Ascending aorta (tissue), 2 donors: ENCODE results near the gene CREM. TPM values are rescaled to one million over a fixed set of nuclear protein-coding genes. Genes with fewer than 3 reads are reported as not detected.
"Not testable (repeated sequence)": the region's sequence is repeated elsewhere in the genome, so short reads cannot be mapped to it uniquely, and the experiment has no call there.

Experiments used
- DNase-seq, 2 donors: peaks; one replicate each; pipeline ENCODE4 v3.0.0-alpha.2; 2019; ENCODE audit warnings: low spot score in 2 of 2
- H3K27ac ChIP-seq, 2 donors: fragments of 200-600 bp; sonication (generic); one replicate each; pipeline ENCODE4 v1.5.1; 2016 to 2017; ENCODE audit warnings: mild to moderate bottlenecking in 1 of 2
- H3K27me3 ChIP-seq: fragments of 200-600 bp; sonication (generic); one replicate; pipeline ENCODE4 v1.5.1; 2017
- H3K36me3 ChIP-seq, 2 donors: fragments of 200-600 bp; sonication (generic); one replicate each; pipeline ENCODE4 v1.5.1; 2016
- H3K4me1 ChIP-seq, 2 donors: fragments of 200-600 bp; sonication (generic); one replicate each; pipeline ENCODE4 v1.5.1; 2016 to 2017; ENCODE audit warnings: mild to moderate bottlenecking in 1 of 2
- H3K4me3 ChIP-seq, 2 donors: fragments of 200-600 bp; sonication (generic); one replicate each; pipeline ENCODE4 v1.5.1; 2016 to 2017; ENCODE audit warnings: mild to moderate bottlenecking in 1 of 2
- H3K9me3 ChIP-seq, 2 donors: fragments of 200-600 bp; sonication (generic); one replicate each; pipeline ENCODE4 v1.5.1; 2016
- intact Hi-C: fragments of 100-400 bp; cut with DNase I; formaldehyde crosslinking; loops from one replicate; pipeline ENCODE4 v1.15.1; 2023
- total RNA-seq: library from RNA; depleted of rRNA; stranded (reverse); fragments of >200 nt; gene quantifications from one replicate; pipeline ENCODE4 v1.1.0, GENCODE V29; 2016
- TF ChIP-seq, protein P1 (sequence below), 3 experiments: fragments of 200-600 bp in 2 of 3; fragments of 450-650 bp in 1 of 3; sonication (generic) in 2 of 3; IDR thresholded peaks; one replicate each; pipeline ENCODE4 v1.5.1; 2016 to 2019; ENCODE audit warnings: antibody characterized with exemption in 3 of 3, mild to moderate bottlenecking in 1 of 3, moderate library complexity in 1 of 3

CREM gene
- total RNA-seq: 14.9 TPM

- H3K27ac ChIP-seq: peak within 1 kb of the TSS; percentile 99 to 100
- H3K36me3 ChIP-seq: no peaks in the 10 kb centered on the region
- peak within 1 kb of the TSS; percentile 68 to 93 for H3K4me3 ChIP-seq
- intact Hi-C loops: loop anchor here (1.0 to 10.0 kb wide), 5 partner anchors 36 to 516 kb away; partner anchors contain the start of genes CCNY, CUL2 and FZD8
- TF ChIP-seq, protein P1, sequence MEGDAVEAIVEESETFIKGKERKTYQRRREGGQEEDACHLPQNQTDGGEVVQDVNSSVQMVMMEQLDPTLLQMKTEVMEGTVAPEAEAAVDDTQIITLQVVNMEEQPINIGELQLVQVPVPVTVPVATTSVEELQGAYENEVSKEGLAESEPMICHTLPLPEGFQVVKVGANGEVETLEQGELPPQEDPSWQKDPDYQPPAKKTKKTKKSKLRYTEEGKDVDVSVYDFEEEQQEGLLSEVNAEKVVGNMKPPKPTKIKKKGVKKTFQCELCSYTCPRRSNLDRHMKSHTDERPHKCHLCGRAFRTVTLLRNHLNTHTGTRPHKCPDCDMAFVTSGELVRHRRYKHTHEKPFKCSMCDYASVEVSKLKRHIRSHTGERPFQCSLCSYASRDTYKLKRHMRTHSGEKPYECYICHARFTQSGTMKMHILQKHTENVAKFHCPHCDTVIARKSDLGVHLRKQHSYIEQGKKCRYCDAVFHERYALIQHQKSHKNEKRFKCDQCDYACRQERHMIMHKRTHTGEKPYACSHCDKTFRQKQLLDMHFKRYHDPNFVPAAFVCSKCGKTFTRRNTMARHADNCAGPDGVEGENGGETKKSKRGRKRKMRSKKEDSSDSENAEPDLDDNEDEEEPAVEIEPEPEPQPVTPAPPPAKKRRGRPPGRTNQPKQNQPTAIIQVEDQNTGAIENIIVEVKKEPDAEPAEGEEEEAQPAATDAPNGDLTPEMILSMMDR (IDR thresholded peaks at IDR 0.05): peak; percentile 92 to 93 (median 92)
- peaks cover 0 to 6% of the 10 kb centered on the region in 2 donors for H3K4me1 ChIP-seq
- no peaks in the 10 kb centered on the region for H3K27me3 ChIP-seq
- peak; percentile 90 to 99 for DNase-seq
- no peaks in the 10 kb centered on the region for H3K9me3 ChIP-seq
Observed at GRCh38 chr10:35126530-35127288, at the start of gene CREM. CREM (plus strand) TSS chr10:35126846; CDS start chr10:35137836, 10,990 bp downstream.

- H3K27ac ChIP-seq: no peak overlapping the region
- H3K9me3 ChIP-seq: no peaks in the 10 kb centered on the region
- no peaks in the 10 kb centered on the region for H3K4me1 ChIP-seq
- DNase-seq: no peak
- H3K27me3 ChIP-seq: no peaks in the 10 kb centered on the region
- TF ChIP-seq, protein P1 (IDR thresholded peaks at IDR 0.05): no peak
- intact Hi-C loops: no loop called here
- peaks cover 0 to 5% of the 10 kb centered on the region in 2 donors for H3K36me3 ChIP-seq
- H3K4me3 ChIP-seq: no peak overlapping the region
Observed at GRCh38 chr10:35079265-35079664, 47.4 kb upstream of the CREM start.

GRCh38 chr10:35079763-35080162 lies 46.9 kb upstream of the CREM start:
- no peak for DNase-seq
- TF ChIP-seq, protein P1 (IDR thresholded peaks at IDR 0.05): no peak
- no peaks in the 10 kb centered on the region for H3K9me3 ChIP-seq
- no peaks in the 10 kb centered on the region for H3K4me1 ChIP-seq
- H3K27ac ChIP-seq: no peak overlapping the region
- intact Hi-C loops: no loop called here
- H3K4me3 ChIP-seq: no peak overlapping the region
- H3K36me3 ChIP-seq: peaks cover 0 to 5% of the 10 kb centered on the region in 2 donors
- H3K27me3 ChIP-seq: no peaks in the 10 kb centered on the region

- H3K27me3 ChIP-seq, H3K4me3 ChIP-seq, H3K36me3 ChIP-seq, intact Hi-C loops, DNase-seq, H3K9me3 ChIP-seq, H3K27ac ChIP-seq, H3K4me1 ChIP-seq: not testable (repeated sequence)
Observed at GRCh38 chr10:35080261-35080660, 46.4 kb upstream of the CREM start.

GRCh38 chr10:35083242-35083641 lies 43.4 kb upstream of the CREM start:
- H3K27me3 ChIP-seq: no peaks in the 10 kb centered on the region
- no peak for DNase-seq
- TF ChIP-seq, protein P1 (IDR thresholded peaks at IDR 0.05): no peak

GRCh38 chr10:35089611-35090161 lies 37.0 kb upstream of the CREM start:
- TF ChIP-seq, protein P1 (IDR thresholded peaks at IDR 0.05): no peak
- no peaks in the 10 kb centered on the region for H3K9me3 ChIP-seq
- peaks cover 0 to 26% of the 10 kb centered on the region in 2 donors for H3K4me1 ChIP-seq
- no peak for DNase-seq
- H3K4me3 ChIP-seq: peak overlapping the region; percentile 97 to 99
- H3K27me3 ChIP-seq: no peaks in the 10 kb centered on the region
- intact Hi-C loops: loop anchor here (1.0 kb wide), 1 partner anchor 37 kb away; the partner anchor contains the start of gene CREM
- H3K36me3 ChIP-seq: no peaks in the 10 kb centered on the region
- H3K27ac ChIP-seq: peak overlapping the region; percentile 94 to 96

More at GRCh38 chr10:35083242-35083641, 43.4 kb upstream of the CREM start:
- H3K4me3 ChIP-seq: no peak overlapping the region
- H3K27ac ChIP-seq: no peak overlapping the region
- intact Hi-C loops: no loop called here
- H3K36me3 ChIP-seq: no peaks in the 10 kb centered on the region
- no peaks in the 10 kb centered on the region for H3K9me3 ChIP-seq
- peaks cover 0 to 11% of the 10 kb centered on the region in 2 donors for H3K4me1 ChIP-seq
